CD4-positive, alpha-beta T cell (primary cell): ENCODE results near the gene MYO3B. TPM values are rescaled to one million over a fixed set of nuclear protein-coding genes. Genes with fewer than 3 reads are reported as not detected.

Experiments
- ATAC-seq: fragments of 200-7000 bp; cut with Tn5 transposase; one replicate; pipeline ENCODE4 v1.10.0; 2022; ENCODE audit warnings: mild to moderate bottlenecking; ENCODE audit not compliant: poor library complexity
- CTCF ChIA-PET: fragments of 350-600 bp; sonication (Branson Sonifier 250); formaldehyde crosslinking; loops from one replicate; lab custom pipeline; 2021; ENCODE audit warnings: antibody characterized with exemption, inconsistent platforms; lab: Charles Lee
- POLR2A ChIA-PET: fragments of 350-600 bp; sonication (Branson Sonifier 250); formaldehyde crosslinking; loops from one replicate; lab custom pipeline; 2021; ENCODE audit warnings: antibody characterized with exemption, inconsistent platforms; lab: Charles Lee
- DNase-seq, 14 experiments: peaks; one replicate each; pipeline ENCODE4 v3.0.0-alpha.2; 2013 to 2020; ENCODE audit warnings: mixed read lengths in 2 of 14
- H3K27ac ChIP-seq, 2 donors: one replicate each; pipeline versions ENCODE4 v1.5.1 to v1.7.0; 2013; ENCODE audit warnings: low read length in 2 of 2, low read depth in 1 of 2, mild to moderate bottlenecking in 1 of 2
- H3K27me3 ChIP-seq, 2 experiments: 1 replicate in 1 of 2; 2 replicates in 1 of 2; pipeline versions ENCODE4 v1.6.1 to v1.7.0; 2013; ENCODE audit warnings: low read length in 2 of 2, control low read depth in 1 of 2, mild to moderate bottlenecking in 1 of 2, moderate library complexity in 1 of 2; ENCODE audit not compliant: insufficient read depth in 2 of 2, control insufficient read depth in 1 of 2
- H3K36me3 ChIP-seq: one replicate; pipeline ENCODE4 v1.6.1; 2013; ENCODE audit warnings: low read length, control low read depth; ENCODE audit not compliant: insufficient read depth
- H3K4me1 ChIP-seq: one replicate; pipeline ENCODE4 v1.6.1; 2013; ENCODE audit warnings: low read length, control low read depth; ENCODE audit not compliant: insufficient read depth
- H3K4me3 ChIP-seq: one replicate; pipeline ENCODE4 v1.5.1; 2013; ENCODE audit warnings: mild to moderate bottlenecking, low read length, moderate library complexity
- H3K9me3 ChIP-seq, 2 experiments: 1 replicate in 1 of 2; 2 replicates in 1 of 2; pipeline versions ENCODE4 v1.6.1 to v1.7.0; 2013; ENCODE audit warnings: low read length in 2 of 2, mild to moderate bottlenecking in 2 of 2, control low read depth in 1 of 2, moderate library complexity in 1 of 2; ENCODE audit not compliant: control insufficient read depth in 1 of 2, insufficient read depth in 1 of 2
- H3K27ac Mint-ChIP-seq: one replicate; pipeline ENCODE4 v1.8.0; 2020; ENCODE audit warnings: mixed read lengths
- H3K27me3 Mint-ChIP-seq: one replicate; pipeline ENCODE4 v1.8.0; 2021; ENCODE audit warnings: mixed read lengths
- H3K36me3 Mint-ChIP-seq: one replicate; pipeline ENCODE4 v1.8.0; 2021; ENCODE audit warnings: low read depth, mixed read lengths
- H3K4me1 Mint-ChIP-seq: one replicate; pipeline ENCODE4 v1.8.0; 2021; ENCODE audit warnings: low read depth, mixed read lengths
- H3K4me3 Mint-ChIP-seq: one replicate; pipeline ENCODE4 v1.8.0; 2020; ENCODE audit warnings: mild to moderate bottlenecking, mixed read lengths
- H3K9me3 Mint-ChIP-seq: one replicate; pipeline ENCODE4 v1.8.0; 2020; ENCODE audit warnings: mixed read lengths
- CTCF ChIP-seq: fragments of 200-600 bp; IDR thresholded peaks from one replicate; pipeline ENCODE4 v1.8.0; 2022; ENCODE audit warnings: antibody characterized with exemption, mild to moderate bottlenecking
- intact Hi-C, 2 experiments: fragments of 100-400 bp; cut with DNase I in 1 of 2; cut with micrococcal nuclease in 1 of 2; formaldehyde crosslinking; loops; one replicate each; pipeline versions ENCODE4 v1.15.1 to v1.9.0; 2023 to 2025; cut with DNase I, micrococcal nuclease
- total RNA-seq, 174 experiments: library from RNA in 2 of 174; stranded (reverse) in 2 of 174; gene quantifications; one replicate each; pipeline ENCODE4 v1.2.3 and lab custom pipeline; 2021 to 2026

MYO3B gene
- total RNA-seq, 2 experiments from 2014 or later = not detected

GRCh38 chr2:170206246-170206645 lies 28.3 kb downstream of the MYO3B start:
- no peaks in the 10 kb centered on the region for H3K9me3 ChIP-seq
- H3K4me1 ChIP-seq = no peaks in the 10 kb centered on the region
- Mint-ChIP-seq H3K36me3 (no peaks in the 10 kb centered on the region), H3K27me3 (peaks cover 13% of the 10 kb centered on the region), H3K9me3 (peaks cover under 1% of the 10 kb centered on the region), H3K4me3 (no peak overlapping the region), H3K27ac (no peak overlapping the region), H3K4me1 (no peaks in the 10 kb centered on the region)
- intact Hi-C loops = no loop called here
- no peak for TF ChIP-seq CTCF
- no peak overlapping the region for H3K4me3 ChIP-seq
- no peaks in the 10 kb centered on the region for H3K36me3 ChIP-seq
- no peaks in the 10 kb centered on the region for H3K27me3 ChIP-seq
- H3K27ac ChIP-seq = no peak overlapping the region
- DNase-seq (no peak), ATAC-seq (no peak)
- POLR2A ChIA-PET = no interaction called here
- CTCF ChIA-PET = no interaction called here

- intact Hi-C loops = no loop called here
- no peaks in the 10 kb centered on the region for H3K4me1 Mint-ChIP-seq
- Histone ChIP-seq H3K4me3 (no peak overlapping the region), H3K27me3 (no peaks in the 10 kb centered on the region), H3K27ac (no peak overlapping the region), H3K36me3 (no peaks in the 10 kb centered on the region), H3K9me3 (no peaks in the 10 kb centered on the region), H3K4me1 (no peaks in the 10 kb centered on the region)
- ATAC-seq (no peak), DNase-seq (no peak)
- H3K27me3 Mint-ChIP-seq = peaks cover 13% of the 10 kb centered on the region
- H3K9me3 Mint-ChIP-seq = peaks cover 2% of the 10 kb centered on the region
- no peak overlapping the region for H3K27ac Mint-ChIP-seq
- POLR2A ChIA-PET = no interaction called here
- H3K36me3 Mint-ChIP-seq = no peaks in the 10 kb centered on the region
- CTCF ChIA-PET = no interaction called here
- no peak overlapping the region for H3K4me3 Mint-ChIP-seq
- TF ChIP-seq CTCF = no peak
These were observed 29.0 kb downstream of the MYO3B start for GRCh38 chr2:170206805-170207407.

GRCh38 chr2:170207901-170208300 lies 30.0 kb downstream of the MYO3B start:
- intact Hi-C loops = no loop called here
- Histone ChIP-seq H3K4me3 (no peak overlapping the region), H3K27ac (no peak overlapping the region), H3K36me3 (no peaks in the 10 kb centered on the region), H3K9me3 (no peaks in the 10 kb centered on the region), H3K4me1 (no peaks in the 10 kb centered on the region), H3K27me3 (peaks cover 0 to 3% of the 10 kb centered on the region in 2 experiments)
- H3K27me3 Mint-ChIP-seq = peaks cover 13% of the 10 kb centered on the region
- H3K27ac Mint-ChIP-seq = no peak overlapping the region
- DNase-seq (no peak), ATAC-seq (no peak)
- CTCF ChIA-PET = no interaction called here
- no peaks in the 10 kb centered on the region for H3K4me1 Mint-ChIP-seq
- TF ChIP-seq CTCF = no peak
- POLR2A ChIA-PET = no interaction called here
- no peak overlapping the region for H3K4me3 Mint-ChIP-seq
- peaks cover 2% of the 10 kb centered on the region for H3K9me3 Mint-ChIP-seq
- H3K36me3 Mint-ChIP-seq = no peaks in the 10 kb centered on the region
